Vagina (tissue), 2 donors: ENCODE data around the gene ALOXE3. TPM values are rescaled to one million over a fixed set of nuclear protein-coding genes. Genes with fewer than 3 reads are reported as not detected.

Experiments
- DNase-seq, 2 donors: peaks; one replicate each; pipeline ENCODE4 v3.0.0-alpha.2; 2017; ENCODE audit errors: extremely low spot score in 2 of 2
- H3K27ac ChIP-seq: fragments of 200-600 bp; sonication (generic); one replicate; pipeline ENCODE4 v1.5.1; 2019
- H3K27me3 ChIP-seq: fragments of 200-600 bp; sonication (generic); one replicate; pipeline ENCODE4 v1.5.1; 2019
- H3K36me3 ChIP-seq, 2 donors: fragments of 200-600 bp; sonication (generic); one replicate each; pipeline ENCODE4 v1.5.1; 2017 to 2019
- H3K4me1 ChIP-seq: fragments of 200-600 bp; sonication (generic); one replicate; pipeline ENCODE4 v1.5.1; 2019
- H3K4me3 ChIP-seq, 2 donors: fragments of 200-600 bp; sonication (generic); 1 replicate in 1 of 2; 2 replicates in 1 of 2; pipeline ENCODE4 v1.5.1; 2016 to 2019
- H3K9me3 ChIP-seq: fragments of 200-600 bp; sonication (generic); one replicate; pipeline ENCODE4 v1.5.1; 2019
- CTCF ChIP-seq, 3 experiments: fragments of 450-650 bp in 2 of 3; fragments of 200-600 bp in 1 of 3; sonication (generic) in 1 of 3; IDR thresholded peaks; one replicate each; pipeline ENCODE4 v1.5.1; 2017 to 2019; ENCODE audit warnings: antibody characterized with exemption in 3 of 3, mild to moderate bottlenecking in 2 of 3, moderate library complexity in 2 of 3
- POLR2A ChIP-seq, 2 donors: fragments of 450-650 bp; IDR thresholded peaks; one replicate each; pipeline ENCODE4 v1.6.1; 2017; ENCODE audit warnings: antibody characterized with exemption in 2 of 2, mild to moderate bottlenecking in 2 of 2, moderate library complexity in 2 of 2
- POLR2AphosphoS5 ChIP-seq, 2 donors: sonication (generic); formaldehyde crosslinking; IDR thresholded peaks; one replicate each; pipeline ENCODE4 v1.9.0; 2017; ENCODE audit warnings: antibody characterized with exemption in 2 of 2, mild to moderate bottlenecking in 2 of 2, low read depth in 1 of 2; ENCODE audit not compliant: insufficient read depth in 1 of 2
- intact Hi-C: fragments of 100-400 bp; cut with DNase I; formaldehyde crosslinking; loops from one replicate; pipeline ENCODE4 v1.15.1; 2023
- total RNA-seq: library from RNA; depleted of rRNA; stranded (reverse); fragments of >200 nt; gene quantifications from one replicate; pipeline ENCODE4 v1.2.3, GENCODE V29; 2016

Gene ALOXE3
- total RNA-seq, 1 donor from 2014 or later = 1.5 TPM

GRCh38 chr17:8144401-8145231 is 26.3 kb upstream of the ALOXE3 start:
- Histone ChIP-seq H3K27ac (no peak overlapping the region), H3K4me3 (no peak overlapping the region), H3K9me3 (no peaks in the 10 kb centered on the region), H3K27me3 (no peaks in the 10 kb centered on the region), H3K36me3 (peaks cover 43 to 100% of the 10 kb centered on the region in 2 donors), H3K4me1 (peaks cover 19% of the 10 kb centered on the region)
- DNase-seq = no peak
- TF ChIP-seq POLR2A (IDR thresholded peaks at IDR 0.05) = no peak
- no peak for TF ChIP-seq CTCF (IDR thresholded peaks at IDR 0.05)
- TF ChIP-seq POLR2AphosphoS5 (IDR thresholded peaks at IDR 0.05; ENCODE audit: insufficient read depth in 1 of 2, low read depth in 1 of 2) = peak in 1 of 2 donors; percentile 4
- intact Hi-C loops = no loop called here

- H3K4me1 ChIP-seq = peaks cover 19% of the 10 kb centered on the region
- no peaks in the 10 kb centered on the region for H3K27me3 ChIP-seq
- TF ChIP-seq POLR2AphosphoS5 (IDR thresholded peaks at IDR 0.05; ENCODE audit: insufficient read depth in 1 of 2, low read depth in 1 of 2) = peak in 1 of 2 donors; percentile 42
- TF ChIP-seq CTCF (IDR thresholded peaks at IDR 0.05) = no peak
- no peak for TF ChIP-seq POLR2A (IDR thresholded peaks at IDR 0.05)
- H3K27ac ChIP-seq = peak overlapping the region; percentile 8
- peaks cover 37 to 97% of the 10 kb centered on the region in 2 donors for H3K36me3 ChIP-seq
- no peak for DNase-seq
- intact Hi-C loops = no loop called here
- no peak overlapping the region for H3K4me3 ChIP-seq
- no peaks in the 10 kb centered on the region for H3K9me3 ChIP-seq
These were observed 25.5 kb upstream of the ALOXE3 start for GRCh38 chr17:8143581-8144400.

- Histone ChIP-seq H3K27ac (peak overlapping the region; percentile 8), H3K4me3 (no peak overlapping the region), H3K4me1 (peaks cover 18% of the 10 kb centered on the region), H3K27me3 (no peaks in the 10 kb centered on the region), H3K36me3 (peaks cover 29 to 89% of the 10 kb centered on the region in 2 donors), H3K9me3 (no peaks in the 10 kb centered on the region)
- no peak for DNase-seq
- TF ChIP-seq CTCF (IDR thresholded peaks at IDR 0.05) = no peak
- TF ChIP-seq POLR2A (IDR thresholded peaks at IDR 0.05) = no peak
- no peak for TF ChIP-seq POLR2AphosphoS5 (IDR thresholded peaks at IDR 0.05; ENCODE audit: insufficient read depth in 1 of 2, low read depth in 1 of 2)
- intact Hi-C loops = no loop called here
These were observed 24.7 kb upstream of the ALOXE3 start for GRCh38 chr17:8142887-8143580.

- no peak for DNase-seq
- H3K27ac ChIP-seq = peak overlapping the region; percentile 1
- peaks cover 22 to 82% of the 10 kb centered on the region in 2 donors for H3K36me3 ChIP-seq
- peak in 1 of 2 donors; percentile 20 for TF ChIP-seq POLR2AphosphoS5 (IDR thresholded peaks at IDR 0.05; ENCODE audit: insufficient read depth in 1 of 2, low read depth in 1 of 2)
- TF ChIP-seq CTCF (IDR thresholded peaks at IDR 0.05) = no peak
- no peak for TF ChIP-seq POLR2A (IDR thresholded peaks at IDR 0.05)
- no peak overlapping the region for H3K4me3 ChIP-seq
- H3K27me3 ChIP-seq = no peaks in the 10 kb centered on the region
- peaks cover 23% of the 10 kb centered on the region for H3K4me1 ChIP-seq
- H3K9me3 ChIP-seq = no peaks in the 10 kb centered on the region
- intact Hi-C loops = no loop called here
These were observed 24.0 kb upstream of the ALOXE3 start for GRCh38 chr17:8142158-8142886.
